Amygdala (tissue), 56 donors: ENCODE results near the gene PLP2.

ENCODE experiments used
- DNase-seq, 56 donors: peaks; one replicate each; lab custom pipeline; 2025; lab: John Stamatoyannopoulos, UW

Gene PLP2

DNA sequence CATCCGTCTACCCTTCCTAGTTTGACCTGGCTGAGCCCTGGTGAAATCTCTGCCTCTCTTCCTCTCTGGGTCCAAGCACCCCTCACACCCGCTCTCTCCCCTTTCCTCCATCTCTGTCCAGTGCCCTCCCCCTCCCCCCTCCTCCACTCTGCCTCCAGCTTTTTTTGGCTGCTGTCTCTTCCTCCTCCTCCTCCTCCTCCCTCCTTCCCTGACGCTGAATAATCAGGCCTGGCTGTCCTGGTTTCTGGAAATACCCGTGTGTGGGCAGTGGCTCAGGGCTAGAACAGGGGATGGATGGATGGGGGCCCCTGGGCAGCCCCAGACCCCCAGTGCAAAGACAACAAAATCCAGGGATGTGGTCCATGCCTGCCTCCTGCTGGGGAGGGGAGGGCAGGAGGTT is 33.0 kb downstream of the PLP2 start:
- DNase-seq = peak in 5 of 56 donors; percentile 0 to 22 (median 6)

DNA sequence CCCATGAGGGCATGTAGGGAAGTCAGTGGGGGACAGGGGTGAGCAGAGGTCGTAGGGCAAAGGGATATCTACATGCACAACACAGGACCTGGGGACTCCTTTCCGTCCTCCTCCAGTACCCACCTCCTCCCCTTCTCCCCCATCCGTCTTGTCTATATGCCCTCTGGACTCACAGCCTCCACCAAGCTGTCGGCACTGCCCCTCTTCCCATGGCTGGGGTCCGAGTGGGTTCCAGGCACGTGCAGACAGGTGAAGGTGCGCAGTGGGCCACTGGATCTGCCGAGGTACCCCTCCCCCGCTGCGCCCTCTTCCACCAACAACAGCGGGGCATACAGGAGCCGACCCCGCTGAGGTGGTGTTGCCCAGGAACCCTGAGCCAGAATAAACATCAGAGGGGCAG is 33.7 kb downstream of the PLP2 start:
- no peak for DNase-seq

DNA sequence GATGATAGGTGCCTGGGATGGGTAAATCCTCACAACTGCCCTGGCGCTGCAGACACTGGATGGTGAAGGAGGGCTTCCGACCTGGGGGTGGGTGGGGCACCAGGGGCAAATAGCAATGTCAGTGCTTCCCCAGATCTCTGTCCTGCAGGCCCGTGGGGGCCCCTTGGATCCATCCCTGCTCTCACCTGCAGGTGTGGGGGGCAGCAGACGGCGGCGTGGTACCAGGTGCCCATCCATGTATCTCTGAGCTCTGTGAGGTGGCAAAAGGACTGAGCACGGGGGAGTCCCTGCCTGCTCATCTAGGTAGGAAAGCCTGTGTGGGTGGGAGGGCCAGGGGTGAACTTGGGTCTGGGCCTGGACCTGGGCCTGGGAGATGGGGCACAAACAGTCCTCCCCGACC is 34.8 kb downstream of the PLP2 start:
- no peak for DNase-seq

DNA sequence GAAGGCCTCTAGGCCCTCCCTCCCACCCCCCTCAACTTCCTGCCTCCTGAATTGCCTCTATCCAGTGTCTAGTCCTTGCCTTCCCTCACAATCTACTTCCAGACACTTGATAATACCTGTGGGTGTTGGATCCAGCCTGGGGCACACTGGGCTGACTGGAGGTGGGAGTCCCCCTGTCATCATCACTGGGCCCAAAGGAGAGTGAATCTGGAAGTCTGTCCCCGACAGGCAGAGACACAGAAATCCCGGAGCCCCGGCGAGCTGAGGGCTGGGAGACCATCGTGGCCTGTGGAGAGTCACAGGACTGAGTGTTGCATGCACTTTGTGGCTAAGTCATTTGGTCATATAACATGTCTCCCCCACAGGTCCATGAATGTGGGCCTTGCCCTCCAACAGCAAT is 36.7 kb downstream of the PLP2 start:
- DNase-seq = no peak

DNA sequence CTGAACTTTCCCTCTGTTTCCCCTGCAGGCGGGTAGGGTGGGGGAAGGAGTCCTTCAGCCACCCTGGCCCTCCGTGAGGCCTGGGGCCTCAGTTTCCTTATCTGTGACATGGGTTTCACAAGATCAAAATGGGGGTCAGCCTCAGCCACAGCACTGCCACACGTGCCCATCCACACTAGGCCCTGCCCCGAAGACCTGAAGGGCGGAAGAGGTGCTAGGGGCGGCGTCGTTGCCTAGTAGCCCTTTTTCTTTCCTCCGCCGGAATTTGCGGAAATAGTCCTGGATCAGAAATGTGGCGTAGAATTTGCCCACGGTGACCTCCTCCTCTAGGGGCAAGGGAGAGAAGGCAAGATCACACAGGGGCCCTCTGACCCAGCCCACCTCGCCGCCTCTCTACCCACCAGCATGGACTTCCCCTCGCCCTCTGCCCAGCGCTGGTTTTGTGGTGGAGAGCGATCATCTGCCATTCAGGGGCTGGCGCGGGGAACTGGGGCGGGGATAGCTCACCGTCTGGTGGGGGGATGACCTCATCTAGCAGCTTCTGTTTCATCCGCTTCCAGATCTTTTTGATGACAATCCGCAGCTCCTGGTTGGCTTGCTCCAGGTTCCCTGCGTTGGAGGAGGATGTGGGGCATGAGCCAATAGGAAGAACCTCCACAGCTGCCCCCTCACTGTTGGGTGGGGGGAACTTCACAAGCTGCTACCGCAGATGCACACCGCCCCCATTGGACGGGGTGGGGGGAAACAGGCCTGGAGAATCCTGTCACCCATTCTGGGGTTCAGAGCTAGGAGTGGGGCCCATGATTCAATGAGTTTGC is 37.9 kb downstream of the PLP2 start:
- peak in 29 of 56 donors; percentile 3 to 66 (median 17) for DNase-seq

DNA sequence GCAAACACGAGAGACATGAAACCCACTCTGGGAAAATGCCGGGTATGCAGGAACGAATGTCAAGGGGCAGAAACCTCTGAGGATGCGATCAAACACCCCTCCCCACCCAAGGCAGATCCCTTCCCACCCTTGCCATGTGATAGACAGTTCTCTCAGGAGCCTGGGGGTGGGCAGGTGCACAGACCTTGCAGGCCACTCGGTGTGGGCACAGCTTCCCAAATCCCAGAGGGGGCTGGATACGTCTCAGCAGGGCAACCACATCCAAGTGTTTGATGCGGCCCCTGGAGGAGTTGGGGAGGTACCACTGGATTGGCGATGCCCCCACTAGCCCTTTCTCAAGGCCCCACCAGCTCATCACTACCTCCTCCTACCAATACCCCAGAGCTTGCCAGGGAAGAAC is 38.7 kb downstream of the PLP2 start:
- no peak for DNase-seq

DNA sequence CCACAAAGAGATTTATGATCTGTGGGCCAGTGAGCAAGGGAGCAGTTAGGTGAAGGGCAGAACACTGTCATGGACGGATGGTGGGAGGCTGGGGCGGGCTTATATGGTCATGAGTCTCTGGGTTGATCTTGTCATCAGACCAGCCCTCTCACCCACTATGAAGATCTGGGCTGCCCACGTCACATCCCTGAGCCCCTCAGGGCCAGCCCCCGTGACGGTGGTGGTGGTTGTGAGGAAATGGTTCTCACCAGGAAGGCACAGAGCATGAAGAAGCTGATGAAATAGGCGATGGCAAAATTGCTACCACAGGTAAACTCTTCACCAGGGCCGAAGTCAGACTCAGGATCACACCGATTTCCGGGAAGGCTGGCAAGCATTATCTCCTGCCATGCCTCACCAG is 39.4 kb downstream of the PLP2 start:
- no peak for DNase-seq

DNA sequence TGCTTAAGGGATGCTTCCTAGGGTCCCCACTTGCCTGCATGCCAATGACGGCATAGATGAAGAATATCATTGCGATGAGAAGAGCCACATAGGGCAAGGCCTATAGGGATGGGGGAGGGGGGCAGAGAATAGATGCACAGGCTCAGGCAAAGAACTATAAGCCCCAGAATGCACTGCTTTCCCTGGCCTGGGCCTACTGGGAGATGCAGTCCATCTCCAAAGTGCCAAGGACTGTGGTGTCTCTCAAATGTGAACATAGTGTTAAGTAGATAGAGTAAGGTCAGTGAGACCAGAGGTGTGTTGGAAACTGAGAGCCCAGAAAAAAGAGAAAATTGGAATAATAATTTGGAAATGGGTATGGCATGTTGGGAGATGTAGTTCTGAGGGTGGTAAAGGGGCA is 40.5 kb downstream of the PLP2 start:
- DNase-seq = no peak

DNA sequence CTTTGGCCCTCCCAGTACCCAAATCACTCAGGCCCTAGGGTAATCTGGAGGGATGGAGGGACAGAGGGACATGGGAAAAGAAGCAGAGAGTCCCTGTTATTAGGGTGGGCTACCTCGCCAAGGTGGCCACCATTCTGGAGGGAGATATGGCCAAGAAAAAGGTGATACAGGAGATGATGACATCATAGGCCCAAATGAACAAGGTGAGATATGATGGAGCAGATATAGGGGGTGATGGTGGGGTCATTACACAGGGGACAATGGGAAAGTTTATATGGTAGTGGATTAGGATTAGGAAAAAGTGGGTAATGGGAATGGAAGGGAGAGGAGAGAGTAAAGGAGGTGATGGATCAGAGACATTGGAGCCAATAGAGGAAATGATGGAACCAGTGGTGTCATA is 41.2 kb downstream of the PLP2 start:
- DNase-seq = no peak

DNA sequence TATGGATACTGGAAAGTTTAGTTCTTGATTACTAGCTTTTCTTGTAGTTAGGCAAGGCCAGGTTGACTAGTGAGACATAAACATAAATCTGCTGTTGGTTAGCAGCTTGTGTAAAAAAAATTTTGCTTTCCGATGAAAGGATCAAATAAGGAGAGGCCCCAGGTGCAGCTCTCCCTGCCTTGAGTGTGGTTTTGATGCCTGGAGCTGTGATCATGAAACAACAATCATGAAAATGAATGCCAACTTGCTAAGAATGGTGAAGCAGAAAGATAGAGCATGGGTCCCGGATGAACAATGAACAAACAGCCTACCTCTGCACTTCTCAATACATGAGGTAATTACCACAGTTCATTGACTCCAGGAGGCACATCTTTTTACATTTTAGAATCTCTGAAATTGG is 42.7 kb downstream of the PLP2 start:
- no peak for DNase-seq

DNA sequence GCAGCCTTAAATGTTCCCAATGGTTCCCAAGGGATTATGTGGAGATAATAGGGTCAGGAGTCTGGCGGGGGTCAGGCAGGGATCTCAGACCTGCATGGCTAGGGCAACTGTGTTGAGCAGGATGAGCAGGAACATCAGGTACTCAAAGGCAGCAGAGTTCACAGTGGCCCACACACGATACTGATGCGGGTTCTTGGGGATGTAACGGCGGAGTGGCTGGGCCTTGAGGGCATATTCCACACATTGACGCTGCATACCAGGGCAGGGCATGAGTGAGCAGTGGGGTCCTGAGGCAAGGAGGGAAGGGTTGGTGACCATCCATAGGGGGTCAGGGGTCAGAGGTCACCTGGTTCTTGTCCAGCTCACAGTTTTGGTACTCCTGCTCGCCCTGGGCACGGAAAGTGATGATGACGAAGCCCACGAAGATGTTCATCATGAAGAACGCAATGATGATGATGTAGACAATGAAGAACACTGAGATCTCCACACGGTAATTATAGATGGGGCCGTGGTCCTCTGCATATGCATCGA is 43.4 kb downstream of the PLP2 start:
- no peak for DNase-seq

DNA sequence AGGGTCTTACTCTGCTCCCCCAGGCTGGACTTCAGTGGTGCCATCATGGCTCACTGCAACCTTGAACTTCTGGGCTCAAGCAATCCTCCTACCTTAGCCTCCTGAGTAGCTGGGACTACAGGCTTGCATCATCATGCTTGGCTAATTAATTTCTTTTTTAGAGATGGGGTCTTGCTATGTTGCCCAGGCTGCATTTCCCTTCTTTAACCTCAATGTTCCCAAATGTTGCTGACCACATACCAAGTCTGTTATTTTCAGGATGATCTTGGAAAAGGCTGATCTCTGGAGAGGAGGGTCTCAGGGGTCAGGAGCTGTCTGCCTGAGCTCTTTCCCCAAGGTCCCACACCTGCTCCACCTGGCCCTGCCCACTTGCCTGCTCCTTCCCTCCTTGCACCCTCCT is 48.4 kb downstream of the PLP2 start:
- DNase-seq = no peak

DNA sequence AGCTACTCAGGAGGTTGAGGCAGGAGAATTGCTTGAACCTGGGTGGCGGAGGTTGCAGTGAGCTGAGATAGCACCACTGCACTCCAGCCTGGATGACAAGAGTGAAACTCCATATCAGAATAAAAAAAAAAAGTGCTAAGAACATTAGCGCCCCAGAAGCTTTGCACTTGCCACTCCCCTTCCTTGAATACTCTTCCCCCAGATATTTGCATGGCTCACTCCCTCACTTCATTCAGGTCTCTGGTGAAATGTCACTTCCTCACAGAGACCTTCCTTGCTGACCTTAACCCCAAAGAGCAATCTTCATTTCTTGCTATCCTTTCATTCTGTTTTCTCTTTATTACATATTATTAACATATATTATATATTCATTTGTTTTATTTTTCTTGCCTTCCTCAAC is 50.2 kb downstream of the PLP2 start:
- DNase-seq = no peak
